HG02642 (cell line): Measurements from ENCODE around the gene IDE.
"Not testable (repeated sequence)": the region's sequence is repeated elsewhere in the genome, so short reads cannot be mapped to it uniquely, and the experiment has no call there.

Experiments used
- ATAC-seq: cut with Tn5 transposase; IDR thresholded peaks from one replicate; pipeline ENCODE4 v1.9.1; 2021; ENCODE audit warnings: mild to moderate bottlenecking; ENCODE audit not compliant: unreplicated experiment, poor library complexity

Gene IDE

DNA sequence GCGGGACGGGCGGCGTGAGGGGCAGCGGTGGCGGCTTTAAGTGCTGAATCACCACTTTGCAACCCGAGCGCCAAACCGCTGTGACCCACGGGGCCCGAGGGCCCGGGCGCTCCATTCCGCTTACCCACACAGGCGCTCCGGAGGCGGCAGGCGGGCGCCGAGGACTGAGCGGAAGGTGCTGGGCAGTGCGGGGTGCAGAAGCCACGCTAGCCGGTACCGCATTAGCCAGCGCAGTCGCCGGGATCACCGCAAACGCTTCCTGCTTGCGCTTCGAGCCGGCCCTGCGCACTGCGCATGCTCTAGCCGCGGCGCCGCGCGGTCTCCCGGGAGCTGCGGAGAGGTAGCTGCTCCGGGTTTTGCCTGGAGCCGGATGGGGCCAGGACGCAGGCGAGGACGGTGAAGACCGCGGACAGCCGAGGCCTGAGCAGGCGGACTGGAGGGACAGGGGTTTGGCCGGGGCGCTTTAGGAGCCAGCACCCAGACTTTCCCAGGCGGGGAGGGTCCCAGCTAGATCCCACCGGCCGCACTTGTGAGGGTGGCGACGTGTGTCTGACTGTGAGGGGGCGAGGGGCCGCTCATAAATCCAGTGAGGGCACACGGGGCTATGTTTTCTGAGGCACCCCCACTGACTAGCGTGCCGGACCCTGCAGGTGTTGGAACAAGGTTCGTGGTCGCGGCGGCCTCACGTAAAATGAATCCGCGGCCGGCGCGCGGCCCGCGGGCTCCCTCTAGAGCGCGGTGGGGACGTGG lies at the start of gene IDE:
Gene IDE (minus strand): TSS at position 296 of the 750 bp plus-strand sequence. CDS start 74 bp downstream, at position 222.
- ATAC-seq: peak; percentile 75

DNA sequence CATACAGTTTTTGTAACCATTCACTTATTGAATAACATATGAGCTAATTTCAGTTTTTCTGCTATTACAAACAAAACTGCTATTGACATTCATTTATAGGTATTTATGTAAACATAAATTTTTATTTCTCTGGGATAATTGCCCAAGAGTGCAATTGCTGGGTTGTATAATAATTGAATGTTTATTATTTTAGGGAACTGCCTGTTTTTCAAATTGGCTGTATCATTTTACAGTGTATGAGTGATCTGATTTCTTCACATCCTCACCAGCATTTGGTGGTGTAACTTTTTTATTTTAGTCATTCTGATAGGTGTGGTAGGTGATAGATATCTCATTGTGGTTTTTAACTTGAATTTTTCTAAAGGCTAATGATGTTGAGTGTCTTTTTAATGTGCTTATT lies 45.5 kb upstream of the IDE start:
- ATAC-seq: no peak

DNA sequence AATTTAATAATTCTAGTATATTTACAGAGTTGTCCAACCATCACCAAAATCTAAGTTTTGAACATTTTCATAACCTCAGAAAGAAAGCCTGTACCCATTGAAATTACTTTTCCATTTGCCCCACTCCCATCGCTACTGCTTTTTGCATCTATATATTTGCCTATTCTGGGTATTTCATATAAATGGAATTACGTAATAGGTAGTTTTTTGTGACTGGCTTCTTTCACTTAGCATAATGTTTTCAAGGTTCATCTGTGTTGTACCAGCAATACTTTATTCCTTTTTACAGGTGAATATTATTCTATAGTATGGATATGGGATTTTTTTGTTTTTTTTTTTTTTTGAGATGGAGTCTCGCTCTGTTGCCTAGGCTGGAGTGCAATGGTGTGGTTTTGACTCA lies 41.6 kb upstream of the IDE start:
- ATAC-seq: no peak

DNA sequence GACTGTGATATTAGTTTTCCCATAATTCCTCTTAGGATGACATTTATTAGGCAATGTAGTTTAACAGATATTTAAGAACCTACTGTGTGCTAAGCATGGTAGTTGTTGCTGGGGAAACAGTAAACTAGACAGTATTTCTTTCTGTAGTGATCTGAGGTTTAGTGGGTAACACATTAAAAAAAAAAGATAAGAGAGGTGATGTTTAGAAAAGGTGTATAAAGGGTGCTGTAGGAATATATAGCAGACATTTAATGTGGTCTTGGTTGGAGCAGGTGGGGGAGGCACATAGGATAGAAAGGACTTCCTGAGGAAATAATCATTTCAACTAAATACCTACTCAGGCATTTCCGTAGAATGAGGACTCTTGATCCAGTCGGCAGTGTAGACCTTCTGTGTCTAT lies 30.9 kb upstream of the IDE start:
- no peak for ATAC-seq

DNA sequence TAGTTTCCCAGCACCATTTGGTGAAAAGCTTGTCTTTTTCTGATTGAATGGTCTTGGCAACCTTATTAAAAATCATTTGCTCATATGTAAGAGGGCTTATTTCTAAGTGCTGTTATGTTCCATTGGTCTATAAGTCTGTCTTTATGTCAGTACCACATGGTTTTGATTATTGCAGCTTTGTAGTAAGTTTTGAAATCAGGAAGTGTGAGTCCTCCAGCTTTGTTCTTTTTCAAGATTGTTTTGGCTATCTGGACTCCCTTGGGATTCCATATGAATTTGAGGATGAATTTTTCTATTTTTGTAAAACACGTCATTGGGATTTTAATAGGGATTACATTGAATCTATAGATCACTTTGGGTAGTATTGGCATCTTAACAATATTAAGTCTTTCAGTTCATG lies 24.4 kb upstream of the IDE start:
- ATAC-seq: no peak

DNA sequence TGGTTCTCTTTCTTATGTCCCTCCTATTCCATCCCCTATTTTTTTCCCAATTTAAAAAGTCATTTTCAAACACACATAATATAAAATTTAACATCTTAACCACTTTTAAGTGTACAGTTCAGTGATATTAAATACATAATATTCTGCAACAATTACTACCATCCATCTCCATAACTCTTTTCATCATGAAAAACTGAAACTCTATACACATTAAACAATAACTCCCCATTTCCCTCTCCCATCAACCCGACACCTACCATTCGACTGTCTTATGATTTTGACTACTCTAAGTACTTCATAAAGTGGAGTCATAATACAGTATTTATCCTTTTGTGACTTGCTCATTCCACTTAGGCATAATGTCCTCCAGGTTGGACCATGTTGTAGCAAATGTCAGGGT lies 21.6 kb upstream of the IDE start:
- no peak for ATAC-seq

DNA sequence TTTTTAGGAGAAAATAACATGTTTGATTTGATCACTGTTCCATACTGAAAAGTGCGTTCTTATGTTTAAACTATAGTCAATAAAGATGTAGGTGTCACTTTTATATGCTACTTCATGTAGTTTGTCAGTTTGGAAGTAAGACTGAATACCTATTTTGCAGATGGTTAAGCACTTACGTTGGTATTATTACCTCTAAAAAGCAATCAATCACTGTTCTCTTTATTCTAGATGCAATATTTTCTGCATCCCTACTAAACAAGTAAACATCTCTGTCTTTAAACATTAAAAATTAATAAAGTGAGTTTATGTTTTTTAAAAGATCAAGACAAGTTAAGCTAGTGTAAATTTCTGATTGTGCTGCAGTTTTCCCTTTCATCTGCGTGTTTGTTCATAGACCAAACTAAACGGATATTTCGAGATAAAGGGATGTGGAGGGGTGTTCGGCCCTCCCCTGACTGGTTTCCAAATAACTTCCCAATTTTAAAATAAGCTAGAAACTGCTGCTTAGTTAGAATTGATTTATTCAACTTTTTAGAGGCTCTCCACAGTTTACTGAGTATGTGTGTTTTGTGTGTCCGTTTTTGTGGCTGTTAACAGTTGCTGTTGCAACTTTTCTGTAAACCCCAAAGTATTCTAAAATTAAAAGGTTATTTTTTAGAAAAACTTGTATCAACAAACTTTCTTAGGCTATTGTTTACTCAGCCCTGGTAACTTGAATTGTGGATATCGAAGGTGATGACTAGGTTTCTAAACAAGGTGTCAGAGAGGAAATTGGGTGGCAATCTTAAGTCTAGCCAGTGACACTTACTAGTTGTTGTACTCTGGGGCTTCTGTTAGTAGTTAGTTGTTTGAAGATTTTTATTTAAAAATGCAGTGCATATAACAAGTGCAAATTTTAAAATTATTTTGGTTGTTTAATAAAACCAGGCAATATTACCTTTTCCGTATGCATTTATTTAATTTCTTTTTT lies 20.0 kb upstream of the IDE start:
- no peak for ATAC-seq

DNA sequence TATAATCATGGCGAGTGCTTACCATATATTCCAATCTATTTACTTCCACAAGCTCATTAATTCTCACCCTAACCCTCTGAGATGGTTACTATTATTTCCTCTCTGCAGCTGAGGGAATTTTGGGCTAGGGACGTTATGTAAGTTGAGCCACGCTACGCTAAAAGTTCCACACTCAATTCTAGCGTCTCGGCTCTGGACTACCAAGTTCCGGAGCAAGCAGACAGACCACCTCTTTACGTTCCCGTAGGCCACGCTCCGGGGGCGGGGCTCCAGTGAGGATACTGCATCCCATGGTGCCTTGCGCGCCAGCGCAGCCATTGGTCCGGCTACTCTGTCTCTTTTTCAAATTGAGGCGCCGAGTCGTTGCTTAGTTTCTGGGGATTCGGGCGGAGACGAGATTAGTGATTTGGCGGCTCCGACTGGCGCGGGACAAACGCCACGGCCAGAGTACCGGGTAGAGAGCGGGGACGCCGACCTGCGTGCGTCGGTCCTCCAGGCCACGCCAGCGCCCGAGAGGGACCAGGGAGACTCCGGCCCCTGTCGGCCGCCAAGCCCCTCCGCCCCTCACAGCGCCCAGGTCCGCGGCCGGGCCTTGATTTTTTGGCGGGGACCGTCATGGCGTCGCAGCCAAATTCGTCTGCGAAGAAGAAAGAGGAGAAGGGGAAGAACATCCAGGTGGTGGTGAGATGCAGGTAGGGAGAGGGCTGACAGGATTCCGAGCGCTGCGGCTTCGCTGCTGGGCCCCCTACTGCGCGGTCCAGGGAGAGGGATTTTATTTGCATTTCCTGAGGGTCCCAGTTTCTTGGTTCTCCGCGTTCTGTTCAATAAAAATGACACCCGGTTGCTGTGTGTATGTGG lies 19.1 kb upstream of the IDE start, which contains the start of gene KIF11:
Gene KIF11 (plus strand): TSS at position 370 of the 858 bp plus-strand sequence. CDS start 246 bp downstream, at position 616.
- ATAC-seq: peak; percentile 81

DNA sequence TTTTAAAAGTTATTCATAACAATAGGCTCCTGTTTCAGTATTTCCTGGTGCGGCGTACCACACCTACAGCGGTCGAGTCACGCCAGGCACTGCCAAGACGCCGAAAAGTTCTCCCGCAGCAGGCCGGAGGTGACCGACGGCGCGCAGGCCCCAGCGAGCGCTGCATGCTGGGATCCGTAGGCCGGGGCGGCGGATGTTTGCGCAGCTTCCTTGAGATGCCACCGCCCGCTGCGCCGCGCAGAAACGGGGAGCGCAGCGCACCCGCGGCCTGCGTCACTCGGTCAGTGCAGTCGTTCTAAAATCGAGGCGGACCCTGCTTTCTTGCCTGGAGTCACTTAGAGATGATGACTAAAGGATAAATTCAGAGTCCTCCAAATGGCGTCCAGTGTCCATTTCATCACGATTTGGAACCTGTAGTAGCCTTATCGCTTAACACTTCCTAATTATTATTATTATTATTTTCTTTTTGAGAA lies 17.7 kb upstream of the IDE start:
- peak; percentile 78 for ATAC-seq

DNA sequence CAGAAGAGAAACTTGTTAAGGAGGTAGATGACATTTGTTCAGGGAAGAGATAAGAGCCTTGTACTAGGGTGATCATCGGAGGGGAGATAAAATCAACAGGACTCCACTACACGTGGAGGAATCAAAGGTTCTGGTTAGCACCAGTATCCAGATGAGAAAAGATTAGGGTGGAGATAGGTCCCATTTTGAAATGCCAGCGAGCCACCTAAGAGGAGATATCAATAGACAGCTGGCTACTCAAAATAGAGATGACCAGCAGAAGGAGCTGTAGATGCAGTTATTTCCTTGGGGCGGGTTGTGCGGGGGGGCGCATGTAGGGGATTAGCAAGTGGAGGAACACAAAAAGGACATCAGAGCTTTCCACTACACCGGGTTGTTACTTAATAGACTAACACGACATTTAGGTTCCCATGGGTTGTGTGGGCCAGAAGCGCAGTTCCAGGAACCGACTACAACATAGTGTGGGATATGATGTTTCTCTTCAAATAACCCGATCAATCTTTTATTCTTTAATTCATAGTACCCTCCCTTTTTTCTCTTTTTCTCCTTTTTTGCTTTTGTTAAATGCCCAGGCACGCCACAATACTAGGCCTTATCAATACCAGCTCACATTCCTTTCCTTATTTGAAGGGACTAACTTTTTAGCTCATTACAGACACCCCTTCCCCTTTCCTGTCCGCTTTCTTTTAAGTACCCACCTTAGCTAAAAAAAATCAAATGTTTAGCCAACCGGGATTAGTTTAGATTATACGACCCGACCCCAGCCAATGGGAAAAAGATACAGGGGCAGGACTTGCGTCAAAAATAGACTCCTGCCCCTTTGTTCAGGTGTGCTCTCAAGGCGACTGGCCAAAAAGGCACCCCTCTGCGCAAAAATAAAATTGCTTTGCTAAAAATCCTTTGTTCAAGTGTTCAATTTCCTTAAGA lies 17.0 kb upstream of the IDE start:
- ATAC-seq: peak; percentile 6

DNA sequence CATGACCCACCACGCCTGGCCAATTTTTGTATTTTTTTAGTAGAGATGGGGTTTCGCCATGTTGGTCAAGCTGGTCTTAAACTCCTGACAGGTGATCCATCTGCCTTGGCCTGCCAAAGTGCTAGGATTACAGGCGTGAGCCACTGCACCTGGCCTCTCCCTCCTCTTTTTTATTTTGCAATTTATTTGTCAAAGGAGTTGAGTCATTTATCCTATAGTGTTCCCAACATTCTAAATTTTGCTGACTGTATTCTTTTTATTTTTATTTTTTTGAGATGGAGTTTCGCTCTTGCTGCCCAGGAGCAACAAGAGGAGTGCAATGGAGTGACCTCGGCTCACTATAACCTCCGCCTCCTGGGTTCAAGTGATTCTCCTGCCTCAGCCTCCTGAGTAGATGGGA lies 8.5 kb upstream of the IDE start:
- not testable (repeated sequence) for ATAC-seq

DNA sequence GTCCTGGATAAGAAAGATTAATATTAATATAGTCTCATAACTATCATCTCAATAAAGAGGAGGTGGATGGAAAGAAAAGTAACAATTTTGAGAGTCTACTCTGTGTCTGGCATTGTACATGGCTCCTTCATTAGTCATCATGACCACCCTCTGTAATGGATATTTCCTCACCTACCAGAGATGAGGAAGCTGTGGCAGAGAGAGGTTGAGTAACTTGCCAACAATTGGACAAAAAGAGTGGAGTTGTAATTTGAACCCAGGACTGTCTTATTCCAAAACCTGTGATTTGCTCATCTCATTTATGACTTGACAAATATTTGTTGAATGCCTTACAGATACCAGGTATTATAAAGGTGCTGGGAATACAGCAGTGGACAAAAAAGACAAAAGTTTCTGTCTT lies 2.1 kb upstream of the IDE start:
- no peak for ATAC-seq

DNA sequence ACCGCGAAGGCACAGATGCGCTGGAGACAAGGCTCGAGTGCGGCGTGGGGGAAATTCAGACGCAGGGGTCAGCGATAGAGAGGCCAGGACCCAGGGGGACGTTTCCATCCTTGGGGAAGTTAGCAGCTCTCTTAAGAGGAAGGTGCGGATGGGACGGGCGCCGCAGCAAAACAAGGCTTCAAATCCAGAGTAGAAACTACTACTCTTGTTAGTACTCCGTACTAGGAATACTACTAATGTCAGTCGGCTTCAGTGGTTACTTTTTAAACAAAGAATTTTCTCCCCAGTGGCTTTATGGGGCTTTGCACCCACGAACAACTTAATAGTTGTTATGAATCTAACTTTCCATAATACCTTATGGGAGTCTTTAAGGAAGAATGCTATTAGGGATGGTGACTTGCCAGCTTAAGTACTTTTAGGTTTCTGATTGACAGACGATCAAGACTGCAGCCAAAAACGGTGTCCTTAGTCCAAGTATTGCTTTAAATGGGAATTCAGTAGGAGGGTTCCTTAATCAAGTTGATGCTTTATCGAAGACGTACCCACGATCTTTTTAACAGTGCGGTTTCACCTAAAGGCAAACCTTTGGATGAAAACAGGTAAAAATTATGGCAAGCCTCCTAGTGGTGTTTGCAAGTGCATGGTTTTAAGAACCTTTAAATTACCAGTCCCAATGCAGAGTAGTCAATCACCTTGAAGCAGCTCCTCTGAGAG lies 812 bp upstream of the IDE start:
- peak; percentile 6 for ATAC-seq

DNA sequence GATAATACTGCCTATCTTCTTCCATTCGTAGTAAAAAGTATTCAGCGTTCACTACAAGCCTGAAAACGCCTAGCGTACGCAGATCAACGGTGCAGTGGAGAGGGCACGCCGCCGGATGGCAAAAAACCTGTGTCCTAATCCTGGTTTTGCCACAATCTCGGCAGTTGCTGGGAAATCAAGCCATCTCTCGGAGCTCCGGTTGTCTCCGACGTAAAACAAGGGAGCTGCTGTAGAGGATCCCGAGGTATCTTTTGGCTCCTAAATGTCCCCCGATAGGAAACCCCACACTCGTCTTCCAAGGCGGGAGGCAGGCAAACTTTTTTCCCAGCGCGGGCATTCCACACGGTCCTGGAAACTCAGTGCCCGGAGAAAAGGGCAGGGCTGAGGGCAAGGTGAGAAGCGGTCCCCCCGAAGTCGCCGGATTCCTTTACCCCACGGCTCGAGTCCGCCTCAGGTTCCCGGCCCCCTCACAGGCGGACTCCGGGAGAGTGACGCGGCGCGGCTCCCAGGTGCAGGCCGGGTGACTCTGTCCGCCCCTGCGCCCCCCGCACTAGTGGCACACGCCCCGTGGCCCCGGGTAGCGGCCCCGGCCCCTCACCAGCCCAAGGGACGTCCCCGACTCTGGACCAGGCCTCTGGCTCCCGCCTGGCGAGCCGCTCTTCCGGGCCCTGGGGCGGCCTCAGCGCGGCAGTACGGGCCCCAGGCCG lies 649 bp downstream of the IDE start:
- no peak for ATAC-seq

DNA sequence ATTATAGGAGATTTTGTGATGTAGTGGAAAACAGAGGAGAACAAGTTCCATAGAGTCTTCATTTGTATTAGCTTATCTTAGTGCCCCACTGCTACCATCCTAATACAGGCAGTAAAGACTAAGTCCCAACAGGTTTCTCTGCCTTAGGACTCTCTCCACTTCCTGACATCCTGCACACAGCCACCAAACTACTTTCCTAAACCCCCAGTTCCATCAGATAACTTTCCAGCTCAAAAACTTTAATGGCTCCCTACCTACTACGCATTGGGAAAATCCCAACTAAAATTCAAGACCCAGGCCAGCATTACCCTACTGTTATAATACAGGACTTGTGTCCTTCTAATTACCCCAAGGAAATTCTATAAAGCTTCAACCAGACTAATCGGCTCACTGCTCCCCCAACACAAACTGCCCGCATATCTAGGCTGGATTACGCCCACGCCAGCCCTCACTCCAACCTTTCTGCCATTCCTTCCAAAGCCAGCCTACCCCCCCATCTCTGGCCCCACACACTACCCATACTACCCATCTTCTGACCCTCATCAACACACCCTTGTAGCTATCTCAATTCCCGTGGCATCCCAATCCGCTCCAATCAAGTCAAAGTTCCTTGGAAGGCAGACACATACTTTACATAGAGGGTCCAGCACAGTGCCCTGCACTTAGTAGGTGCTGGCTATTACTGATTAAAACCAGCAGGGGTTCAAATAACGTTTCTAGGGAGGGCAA lies 1.4 kb downstream of the IDE start:
- no peak for ATAC-seq

DNA sequence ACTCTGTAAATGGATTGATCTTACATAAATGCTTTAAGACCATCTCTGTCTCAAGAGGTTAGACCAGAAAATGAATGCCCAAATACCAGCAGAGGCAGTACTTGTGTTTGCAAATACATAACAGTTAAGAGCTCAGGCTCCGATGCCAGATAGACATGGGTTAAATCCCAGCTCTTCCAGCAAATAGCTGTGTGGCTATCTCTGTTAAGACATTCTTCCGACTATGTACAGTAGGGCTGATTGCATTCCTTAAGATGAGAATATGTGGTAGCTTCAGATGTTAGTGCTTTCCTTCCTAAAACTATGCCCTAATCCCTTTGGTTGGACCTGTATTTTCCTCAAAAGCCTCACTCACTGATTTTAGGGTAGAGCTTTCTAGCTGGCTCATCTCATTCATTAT lies 2.2 kb downstream of the IDE start:
- ATAC-seq: no peak

DNA sequence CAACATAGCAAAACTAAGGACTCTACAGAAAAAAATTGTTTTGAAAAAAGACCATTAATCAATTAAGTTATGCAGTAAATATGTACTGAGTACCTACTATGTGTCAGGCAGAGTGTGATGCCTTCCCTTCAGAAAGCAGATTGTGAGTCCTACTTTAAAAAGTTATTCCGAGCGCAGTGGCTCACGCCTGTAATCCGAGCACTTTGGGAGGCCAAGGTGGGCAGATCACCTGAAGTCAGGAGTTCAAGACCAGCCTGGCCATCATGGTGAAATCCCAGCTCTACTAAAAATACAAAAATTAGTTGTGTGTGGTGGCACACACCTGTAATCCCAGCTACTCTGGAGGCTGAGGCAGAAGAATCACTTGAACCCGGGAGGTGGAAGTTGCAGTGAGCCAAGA lies 4.2 kb downstream of the IDE start:
- ATAC-seq: not testable (repeated sequence)
